Lower leg skin (tissue), 3 donors: ENCODE measurements around the gene PTCHD4.

Experiments used
- CTCF ChIP-seq, 3 donors: fragments of 450-650 bp; IDR thresholded peaks; one replicate each; pipeline ENCODE4 v1.5.1; 2016; ENCODE audit warnings: antibody characterized with exemption in 3 of 3, mild to moderate bottlenecking in 3 of 3, moderate library complexity in 2 of 3
- POLR2A ChIP-seq, 2 donors: fragments of 450-650 bp; IDR thresholded peaks; one replicate each; pipeline ENCODE4 v1.6.1; 2016 to 2017; ENCODE audit warnings: antibody characterized with exemption in 2 of 2, mild to moderate bottlenecking in 1 of 2, moderate library complexity in 1 of 2

DNA sequence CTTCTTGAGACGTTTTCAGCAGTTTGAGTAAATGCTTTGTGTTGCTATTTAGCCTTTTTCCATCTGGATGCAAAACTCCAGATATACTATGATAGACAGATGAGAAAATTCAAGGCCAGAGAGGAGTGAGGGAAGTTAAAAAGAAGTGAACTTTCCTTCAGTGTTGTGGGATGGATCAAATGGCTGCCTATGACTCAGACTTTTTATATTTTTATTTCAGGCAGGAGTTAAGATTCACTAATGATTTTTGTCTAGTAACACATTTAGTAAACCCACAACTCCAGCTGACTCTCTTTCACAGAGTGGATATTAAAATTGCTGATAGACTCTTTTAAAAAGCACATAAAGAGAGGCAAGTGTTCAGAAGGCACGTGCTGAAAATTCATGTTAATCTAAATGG lies 23.2 kb upstream of the PTCHD4 start:
- TF ChIP-seq CTCF (IDR thresholded peaks at IDR 0.05): no peak
- no peak for TF ChIP-seq POLR2A (IDR thresholded peaks at IDR 0.05)
